Stimulated activated naive CD8-positive, alpha-beta T cell treated with anti-CD3 and anti-CD28 coated beads, Interleukin-15, amount 100 ng/mL, for 72 hours (primary cell): ENCODE data around the gene CKAP5.
"Not testable (repeated sequence)": the region's sequence is repeated elsewhere in the genome, so short reads cannot be mapped to it uniquely, and the experiment has no call there.

ENCODE experiments used
- ATAC-seq: fragments of 150-1000 bp; cut with Tn5 transposase; 2 replicates; pipeline ENCODE4 v1.10.0; 2021; ENCODE audit warnings: mild to moderate bottlenecking, moderate library complexity
- DNase-seq, 2 donors: peaks; one replicate each; pipeline ENCODE4 v3.0.0; 2021 to 2022
- H3K27ac Mint-ChIP-seq, 2 donors: one replicate each; pipeline ENCODE4 v1.8.0; 2022; ENCODE audit warnings: mild to moderate bottlenecking in 2 of 2, mixed read lengths in 2 of 2, moderate library complexity in 2 of 2
- H3K27me3 Mint-ChIP-seq: one replicate; pipeline ENCODE4 v1.8.0; 2022; ENCODE audit warnings: mixed read lengths
- H3K4me1 Mint-ChIP-seq: one replicate; pipeline ENCODE4 v1.8.0; 2022; ENCODE audit warnings: mild to moderate bottlenecking, mixed read lengths
- H3K4me3 Mint-ChIP-seq, 2 donors: one replicate each; pipeline ENCODE4 v1.8.0; 2022; ENCODE audit warnings: mild to moderate bottlenecking in 2 of 2, mixed read lengths in 2 of 2, moderate library complexity in 1 of 2
- H3K9me3 Mint-ChIP-seq, 2 donors: one replicate each; pipeline ENCODE4 v1.8.0; 2022; ENCODE audit warnings: mixed read lengths in 2 of 2

Gene CKAP5

DNA sequence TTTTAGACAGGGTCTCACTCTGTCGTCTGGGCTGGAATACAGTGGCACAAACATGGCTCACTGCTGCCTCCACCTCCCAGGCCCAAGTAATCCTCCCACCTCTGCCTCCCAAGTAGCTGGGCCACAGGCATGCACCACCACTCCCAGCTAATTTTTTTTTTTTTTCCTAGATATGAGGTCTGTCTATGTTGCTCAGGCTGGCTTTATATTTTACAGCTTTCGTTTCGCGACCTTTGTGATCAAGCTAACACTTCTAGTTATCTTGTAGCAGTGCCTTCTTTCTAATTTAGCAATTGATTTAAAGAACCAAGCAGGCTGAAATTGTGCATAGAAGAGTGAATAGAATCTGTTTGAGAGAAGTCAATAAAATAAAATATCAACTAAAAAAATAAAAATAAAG lies 11.3 kb downstream of the CKAP5 start:
- no peaks in the 10 kb centered on the region for H3K9me3 Mint-ChIP-seq
- ATAC-seq: no peak
- H3K4me1 Mint-ChIP-seq: peaks cover 33% of the 10 kb centered on the region
- DNase-seq: no peak
- peak overlapping the region in 1 of 2 donors; percentile 19 for H3K27ac Mint-ChIP-seq
- no peak overlapping the region for H3K4me3 Mint-ChIP-seq
- no peaks in the 10 kb centered on the region for H3K27me3 Mint-ChIP-seq

DNA sequence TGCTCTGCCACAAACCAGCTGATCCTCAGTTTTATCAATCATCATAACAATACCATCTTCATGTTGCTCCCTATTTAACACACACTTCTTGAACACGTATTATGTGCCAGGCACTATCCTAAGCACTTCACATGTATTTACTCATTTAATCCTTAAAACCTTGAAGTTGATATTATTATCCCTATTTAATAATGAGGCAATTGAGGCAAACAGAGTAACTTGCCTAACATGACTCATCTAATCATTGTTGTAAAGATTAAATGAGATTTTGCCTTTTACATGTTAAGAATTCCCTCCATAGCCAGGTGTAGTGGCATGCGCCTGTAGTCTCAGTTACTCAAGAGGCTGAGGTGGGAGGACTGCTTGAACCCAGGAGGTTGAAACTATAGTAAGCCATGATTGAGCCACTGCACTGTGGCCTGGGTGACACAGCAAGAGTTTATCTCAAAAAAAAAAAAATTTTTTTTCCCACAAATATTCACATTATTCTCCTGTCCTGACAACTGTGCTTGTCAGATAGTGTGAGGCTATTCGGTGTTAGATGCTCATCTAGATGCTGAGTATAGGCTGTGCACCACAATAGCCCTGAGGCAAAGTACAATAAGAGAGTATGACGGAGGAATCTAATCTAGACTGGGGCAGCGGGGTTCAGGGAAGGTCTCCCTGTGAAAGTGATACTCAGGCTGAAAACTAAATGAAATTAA lies 13.4 kb downstream of the CKAP5 start:
- Mint-ChIP-seq H3K27me3 (no peaks in the 10 kb centered on the region), H3K4me3 (no peak overlapping the region), H3K9me3 (no peaks in the 10 kb centered on the region), H3K4me1 (peaks cover 19% of the 10 kb centered on the region), H3K27ac (no peak overlapping the region)
- no peak for ATAC-seq
- no peak for DNase-seq

DNA sequence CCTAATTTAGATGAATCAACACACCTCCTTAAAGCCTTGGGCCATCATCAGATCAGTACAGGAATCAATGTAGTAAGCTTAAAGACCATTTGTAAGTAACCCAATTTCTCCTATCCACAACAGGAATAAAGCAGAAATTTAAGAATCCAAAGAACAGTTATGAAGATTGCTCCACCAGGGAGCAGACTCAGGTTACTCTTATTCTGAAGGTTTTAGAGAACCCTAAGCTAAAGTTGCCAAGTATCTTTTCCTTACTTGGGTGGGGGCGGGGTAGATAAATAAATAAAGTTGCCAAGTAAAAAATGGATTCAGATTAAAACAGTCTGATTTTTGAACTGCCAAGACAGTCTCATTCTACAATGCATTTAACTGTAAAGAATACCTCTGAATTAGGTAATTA lies 18.1 kb downstream of the CKAP5 start:
- no peaks in the 10 kb centered on the region for H3K9me3 Mint-ChIP-seq
- no peak for DNase-seq
- peaks cover 26% of the 10 kb centered on the region for H3K4me1 Mint-ChIP-seq
- no peak overlapping the region for H3K27ac Mint-ChIP-seq
- no peaks in the 10 kb centered on the region for H3K27me3 Mint-ChIP-seq
- no peak for ATAC-seq
- H3K4me3 Mint-ChIP-seq: peak overlapping the region; percentile 72 to 83

DNA sequence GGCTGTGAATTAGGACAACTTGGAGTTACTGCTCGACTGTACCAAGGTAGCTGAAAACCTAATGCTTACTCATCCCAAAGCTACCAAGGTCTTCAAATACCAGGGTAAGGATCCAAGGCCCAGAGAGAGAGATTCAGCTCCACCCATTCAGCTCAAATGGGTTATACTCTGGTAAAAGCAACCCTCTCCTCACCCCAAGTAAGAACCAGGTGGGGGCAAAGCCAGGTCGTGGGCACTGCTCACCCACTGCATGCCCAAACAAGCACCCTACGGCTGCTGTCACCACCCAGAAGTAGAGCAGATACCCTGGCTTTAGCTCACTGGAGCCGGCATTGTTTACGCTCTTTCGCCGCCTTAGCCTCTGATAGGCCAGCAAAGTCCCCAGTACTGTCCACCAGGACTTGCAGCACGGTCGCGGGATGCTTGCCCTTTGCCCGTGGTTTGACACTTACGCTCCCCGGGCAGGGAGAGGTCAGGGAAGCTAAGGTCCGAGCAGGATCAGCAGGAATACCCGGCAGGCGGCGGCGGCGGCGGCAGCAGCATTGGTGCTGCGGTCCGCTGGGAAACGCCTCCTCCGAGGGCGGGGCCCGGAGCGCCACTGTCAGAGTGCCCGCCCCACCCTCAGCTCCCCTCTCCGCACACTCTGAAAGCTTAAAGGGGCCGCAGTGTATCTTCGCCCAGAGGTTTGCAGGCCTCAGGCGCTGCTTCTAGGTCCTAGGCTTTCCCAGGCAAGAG lies 19.6 kb downstream of the CKAP5 start:
- Mint-ChIP-seq H3K27ac (no peak overlapping the region), H3K4me3 (peak overlapping the region; percentile 73 to 83), H3K9me3 (no peaks in the 10 kb centered on the region), H3K4me1 (peaks cover 20% of the 10 kb centered on the region), H3K27me3 (no peaks in the 10 kb centered on the region)
- DNase-seq (peak; percentile 59 to 66), ATAC-seq (peak; percentile 100)

DNA sequence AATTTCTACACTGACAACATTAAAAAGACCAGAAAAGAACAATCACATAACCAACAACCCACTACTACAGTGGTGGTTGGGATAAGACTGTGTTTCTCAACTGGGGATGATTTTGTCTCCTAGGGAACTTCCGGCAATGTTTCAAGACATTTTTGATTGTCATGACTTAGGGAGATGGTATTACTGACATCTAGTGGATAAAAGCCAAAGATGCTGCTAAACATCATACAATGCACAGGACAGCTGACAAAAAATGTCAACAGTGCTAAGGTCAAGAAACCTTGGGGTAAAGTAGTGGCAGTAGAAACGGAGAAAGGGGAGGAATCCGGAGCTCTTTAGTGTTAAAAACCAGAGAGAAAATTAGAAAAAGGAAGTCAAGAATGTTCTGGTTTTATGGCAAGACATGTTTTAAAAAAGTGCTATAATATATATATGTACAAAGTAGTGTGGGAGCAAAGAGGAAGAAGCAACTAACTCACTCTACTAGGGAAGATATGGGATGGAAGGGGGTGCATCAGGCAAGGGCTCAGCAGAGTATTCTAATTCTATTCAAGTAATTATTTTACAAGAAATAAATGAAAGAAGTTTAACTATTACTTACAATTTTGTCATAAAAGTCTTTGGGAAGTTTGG lies 37.2 kb downstream of the CKAP5 start:
- Mint-ChIP-seq H3K4me3 (no peak overlapping the region), H3K27ac (no peak overlapping the region), H3K4me1 (peaks cover 12% of the 10 kb centered on the region), H3K27me3 (no peaks in the 10 kb centered on the region), H3K9me3 (no peaks in the 10 kb centered on the region)
- DNase-seq: no peak
- no peak for ATAC-seq

DNA sequence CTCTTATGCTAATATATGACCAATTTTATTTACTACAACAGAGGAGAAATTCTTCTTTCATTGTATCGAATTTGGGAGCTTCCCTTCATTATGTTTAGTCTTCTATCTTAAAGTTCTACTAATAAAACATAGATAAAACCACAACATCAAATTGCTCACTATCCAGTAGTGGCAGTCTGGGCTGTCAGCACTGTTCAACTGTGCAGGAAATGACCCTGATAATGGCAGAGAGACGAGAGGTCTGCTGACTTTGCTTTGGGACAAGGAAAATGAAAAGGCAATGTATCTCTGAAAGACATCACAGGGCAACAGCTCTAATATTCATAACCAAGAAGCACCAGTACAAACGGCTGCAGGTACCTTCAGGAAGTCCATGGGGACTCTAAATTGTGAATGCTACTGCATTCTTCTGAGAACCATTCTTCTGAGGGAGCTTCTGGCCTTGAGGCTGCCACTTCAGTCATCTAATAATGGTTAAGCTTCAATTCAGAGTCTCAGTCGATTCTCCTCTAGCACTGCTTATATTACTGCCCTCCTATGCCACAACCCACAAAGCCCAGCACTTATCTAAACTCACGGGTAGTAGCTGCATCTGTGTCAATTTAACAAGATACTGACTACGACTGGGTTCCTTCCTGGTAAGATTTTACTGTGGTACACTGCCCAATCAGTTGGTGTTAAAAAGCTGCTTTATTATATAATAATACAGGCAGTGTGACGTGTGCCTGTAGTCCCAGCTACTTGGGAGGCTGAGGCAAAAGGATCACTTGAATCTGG lies 44.2 kb downstream of the CKAP5 start:
- Mint-ChIP-seq H3K27me3 (no peaks in the 10 kb centered on the region), H3K4me3 (no peak overlapping the region), H3K27ac (no peak overlapping the region), H3K4me1 (peaks cover 7% of the 10 kb centered on the region), H3K9me3 (no peaks in the 10 kb centered on the region)
- DNase-seq: no peak
- no peak for ATAC-seq

DNA sequence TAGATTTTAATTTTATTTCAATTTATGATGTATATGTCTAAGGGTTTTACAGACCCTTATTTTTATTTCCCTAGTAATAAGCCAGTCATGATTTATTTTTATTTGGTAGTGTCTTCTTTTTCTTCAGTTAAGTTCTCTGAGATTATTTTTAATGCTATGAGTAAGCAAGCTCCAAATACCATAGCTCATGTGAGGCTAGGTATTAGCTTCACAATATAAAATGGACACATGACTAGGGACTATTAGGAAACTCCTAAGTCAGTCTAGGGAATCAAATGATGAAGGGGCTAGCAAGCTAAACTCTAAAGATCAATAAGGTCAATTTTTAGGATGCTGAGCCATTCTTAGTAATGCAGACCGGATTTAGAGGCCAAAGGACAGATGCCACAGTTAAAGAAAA lies 45.9 kb downstream of the CKAP5 start:
- H3K27ac Mint-ChIP-seq: no peak overlapping the region
- DNase-seq (no peak), ATAC-seq (no peak)
- H3K27me3 Mint-ChIP-seq: no peaks in the 10 kb centered on the region
- H3K4me3 Mint-ChIP-seq: no peak overlapping the region
- H3K9me3 Mint-ChIP-seq: no peaks in the 10 kb centered on the region
- no peaks in the 10 kb centered on the region for H3K4me1 Mint-ChIP-seq

DNA sequence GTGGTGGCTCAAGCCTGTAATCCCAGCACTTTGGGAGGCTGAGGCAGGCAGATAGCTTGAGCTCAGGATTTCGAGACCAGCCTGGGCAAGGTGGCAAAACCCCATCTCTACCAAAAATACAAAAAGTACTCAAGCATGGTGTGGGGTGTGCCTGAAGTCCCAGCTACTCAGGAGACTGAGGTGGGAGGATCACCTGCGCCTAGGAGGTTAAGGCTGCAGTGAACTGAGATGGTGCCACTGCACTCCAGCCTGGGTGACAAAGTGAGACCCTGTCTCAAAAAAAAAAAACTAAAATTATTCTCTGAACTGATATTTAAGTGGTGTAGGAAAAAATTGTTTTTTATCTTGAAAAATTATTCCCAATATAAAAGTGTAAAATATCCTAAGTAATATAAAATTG lies 46.4 kb downstream of the CKAP5 start:
- not testable (repeated sequence) for ATAC-seq, H3K4me3 Mint-ChIP-seq

DNA sequence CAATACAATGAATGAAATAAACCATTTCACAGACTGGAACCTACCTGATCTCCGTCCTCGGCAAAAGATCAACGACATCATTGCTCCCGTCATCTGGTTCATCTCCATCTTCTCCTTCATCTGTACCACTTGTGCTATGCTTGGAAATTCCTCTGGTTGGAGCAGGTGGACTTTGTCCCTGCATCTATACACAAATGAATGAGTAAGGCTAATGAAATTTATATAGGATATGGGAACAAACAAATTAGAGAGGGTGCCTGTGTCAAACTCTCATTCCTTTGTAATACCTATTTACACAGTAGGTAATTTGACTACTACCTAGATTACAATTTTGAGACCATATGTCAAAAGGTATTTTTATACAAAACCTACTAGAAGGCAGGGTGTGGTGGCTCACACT lies 67.7 kb downstream of the CKAP5 start:
- Mint-ChIP-seq H3K27me3 (no peaks in the 10 kb centered on the region), H3K4me1 (no peaks in the 10 kb centered on the region), H3K4me3 (no peak overlapping the region), H3K9me3 (no peaks in the 10 kb centered on the region), H3K27ac (peak overlapping the region in 1 of 2 donors; percentile 27)
- DNase-seq (no peak), ATAC-seq (no peak)

More for the DNA sequence above, 46.4 kb downstream of the CKAP5 start:
- H3K27ac Mint-ChIP-seq, H3K27me3 Mint-ChIP-seq, H3K9me3 Mint-ChIP-seq, DNase-seq, H3K4me1 Mint-ChIP-seq: not testable (repeated sequence)

DNA sequence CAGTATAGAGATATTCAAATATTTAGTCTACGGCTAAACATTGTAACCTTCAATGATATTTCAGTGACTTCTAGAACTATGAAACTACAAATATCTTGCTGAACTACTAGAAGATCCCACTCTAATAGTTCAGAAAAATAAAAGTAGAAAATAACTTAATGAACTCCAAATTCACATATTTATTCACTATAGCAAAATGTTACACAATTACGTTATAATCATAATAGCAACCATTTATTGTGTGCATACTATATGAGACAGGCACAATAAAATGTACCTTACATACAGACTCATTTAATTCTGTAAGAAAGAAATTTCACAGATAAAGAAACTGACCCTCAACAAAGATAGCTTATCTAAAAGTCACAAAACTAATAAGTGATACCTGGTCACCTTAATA lies 69.2 kb downstream of the CKAP5 start:
- Mint-ChIP-seq H3K4me1 (no peaks in the 10 kb centered on the region), H3K4me3 (no peak overlapping the region), H3K27me3 (no peaks in the 10 kb centered on the region), H3K9me3 (no peaks in the 10 kb centered on the region), H3K27ac (no peak overlapping the region)
- ATAC-seq (no peak), DNase-seq (no peak)

DNA sequence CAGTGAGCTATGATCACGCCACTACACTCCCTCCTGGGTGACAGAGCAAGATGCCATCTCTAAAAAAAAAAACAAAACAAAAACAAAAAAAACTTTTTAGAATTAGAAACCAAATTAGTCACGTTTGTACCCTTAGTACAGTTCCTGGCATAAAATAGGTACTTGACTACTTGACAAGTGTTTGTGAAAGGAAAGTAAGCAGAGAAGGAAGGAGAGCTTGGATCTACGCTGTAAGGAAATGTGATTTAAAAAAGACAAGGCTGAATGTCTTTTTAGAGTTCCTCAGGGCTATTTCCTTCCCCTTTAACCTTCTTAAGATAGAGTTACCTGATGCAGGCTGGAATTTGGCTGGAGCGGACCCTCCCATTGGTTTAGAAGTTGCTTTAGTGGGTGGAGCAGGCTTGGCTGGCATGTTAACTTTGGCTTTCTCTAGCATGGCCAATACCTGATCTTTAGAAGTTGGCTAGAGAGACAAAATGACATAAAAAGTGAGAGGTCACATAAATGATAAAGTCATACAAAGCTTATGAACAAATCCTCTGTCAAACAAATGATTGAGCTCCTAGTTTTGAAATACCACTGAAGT lies 76.4 kb downstream of the CKAP5 start:
- ATAC-seq (no peak), DNase-seq (no peak)
- H3K4me3 Mint-ChIP-seq: no peak overlapping the region
- H3K9me3 Mint-ChIP-seq: no peaks in the 10 kb centered on the region
- H3K4me1 Mint-ChIP-seq: no peaks in the 10 kb centered on the region
- no peaks in the 10 kb centered on the region for H3K27me3 Mint-ChIP-seq
- H3K27ac Mint-ChIP-seq: no peak overlapping the region

DNA sequence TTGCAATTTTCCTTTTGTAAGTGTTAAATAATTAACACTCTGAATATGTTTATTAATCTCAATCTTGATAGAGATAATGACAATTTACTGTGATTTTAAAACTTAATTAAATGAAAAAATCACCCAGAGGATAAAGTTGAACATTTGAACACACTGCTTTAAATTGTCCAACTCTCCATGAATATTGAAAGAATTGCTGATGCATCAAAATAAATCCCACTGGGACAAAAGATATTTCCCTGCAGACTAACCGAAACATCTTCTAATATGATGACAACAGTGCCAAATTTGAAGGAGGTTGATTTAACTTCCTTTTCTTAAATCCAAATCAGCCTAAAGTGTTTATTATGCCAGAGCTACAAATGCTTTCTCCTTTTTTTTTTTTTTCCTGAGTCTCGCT lies 79.4 kb downstream of the CKAP5 start:
- no peaks in the 10 kb centered on the region for H3K4me1 Mint-ChIP-seq
- no peak overlapping the region for H3K27ac Mint-ChIP-seq
- H3K27me3 Mint-ChIP-seq: no peaks in the 10 kb centered on the region
- H3K9me3 Mint-ChIP-seq: no peaks in the 10 kb centered on the region
- DNase-seq (no peak), ATAC-seq (no peak)
- H3K4me3 Mint-ChIP-seq: no peak overlapping the region

DNA sequence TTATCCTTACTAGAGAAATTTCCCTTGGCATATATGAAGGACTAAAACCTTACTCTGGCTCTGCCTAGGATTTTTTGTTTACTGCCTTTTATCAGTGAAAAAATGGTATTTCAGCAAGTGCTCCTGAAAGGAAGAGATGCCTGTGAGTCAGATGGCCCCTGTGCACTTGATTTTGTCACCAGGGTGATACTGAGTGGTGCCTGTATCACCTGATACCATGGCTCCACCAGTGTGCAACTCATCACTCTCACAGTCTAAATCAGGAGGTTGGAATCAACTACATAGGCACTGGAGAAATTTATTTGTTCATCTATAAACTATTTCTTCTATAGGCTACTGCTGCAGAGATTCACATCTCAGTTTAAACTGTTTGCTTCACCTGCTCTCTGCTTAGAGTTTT lies 83.8 kb downstream of the CKAP5 start:
- Mint-ChIP-seq H3K27ac (peak overlapping the region in 1 of 2 donors; percentile 90), H3K27me3 (no peaks in the 10 kb centered on the region), H3K4me3 (no peak overlapping the region), H3K4me1 (no peaks in the 10 kb centered on the region), H3K9me3 (no peaks in the 10 kb centered on the region)
- no peak for DNase-seq
- no peak for ATAC-seq

DNA sequence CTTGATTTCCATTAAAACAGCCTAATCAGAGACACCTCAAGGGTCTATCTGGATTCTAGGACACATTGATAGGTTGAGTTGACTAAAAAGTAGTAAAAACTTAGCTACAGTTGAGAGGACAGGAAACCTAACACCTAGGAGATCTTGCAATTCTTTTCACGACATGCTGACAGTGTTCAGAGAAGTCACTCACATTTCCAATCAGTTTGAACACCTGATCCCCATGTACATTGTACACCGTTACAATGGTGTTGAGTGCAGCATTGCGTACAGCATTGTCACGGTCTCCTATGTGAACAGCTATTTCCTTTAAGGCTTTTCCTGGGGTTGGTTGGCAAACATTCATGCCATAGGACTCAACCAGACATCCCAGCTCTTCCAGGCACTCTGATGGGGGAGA lies 84.3 kb downstream of the CKAP5 start:
- Mint-ChIP-seq H3K27ac (no peak overlapping the region), H3K4me1 (no peaks in the 10 kb centered on the region), H3K4me3 (no peak overlapping the region), H3K27me3 (no peaks in the 10 kb centered on the region), H3K9me3 (no peaks in the 10 kb centered on the region)
- DNase-seq (no peak), ATAC-seq (no peak)

DNA sequence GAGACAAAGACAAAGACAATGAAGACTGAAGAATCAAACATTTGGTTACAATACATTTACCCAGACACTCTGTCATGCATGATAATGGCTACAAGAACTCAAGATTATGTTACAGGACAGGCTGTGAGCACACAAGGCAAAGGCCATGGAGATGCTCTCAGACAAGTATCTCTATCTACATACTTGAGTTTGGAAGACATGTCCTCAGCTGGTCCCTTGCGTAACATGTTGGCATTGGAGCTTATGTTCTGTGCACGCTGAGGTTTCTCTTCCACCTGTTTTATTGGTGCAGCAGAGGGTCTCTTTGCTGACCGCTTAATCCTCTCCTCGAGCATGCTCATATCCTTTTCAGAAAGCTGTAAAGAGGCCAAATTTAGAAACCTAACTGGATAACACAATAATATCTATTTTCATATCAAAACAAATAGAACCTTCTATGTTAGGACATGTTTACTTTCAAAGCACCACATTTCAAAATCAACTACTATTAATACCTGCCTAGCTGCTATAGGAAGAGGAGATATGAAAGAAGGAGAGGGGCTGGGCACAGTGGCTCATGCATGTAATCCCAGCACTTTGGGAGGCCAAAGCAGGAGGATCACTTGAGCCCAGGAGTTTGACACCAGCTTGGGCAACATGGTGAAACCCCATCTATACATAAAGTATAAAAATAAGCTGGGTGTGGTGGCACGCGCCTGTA lies 85.5 kb downstream of the CKAP5 start:
- H3K4me3 Mint-ChIP-seq: no peak overlapping the region
- no peak for DNase-seq

More for the DNA sequence above, 85.5 kb downstream of the CKAP5 start:
- H3K9me3 Mint-ChIP-seq: no peaks in the 10 kb centered on the region
- H3K27ac Mint-ChIP-seq: no peak overlapping the region
- ATAC-seq: no peak
- H3K27me3 Mint-ChIP-seq: no peaks in the 10 kb centered on the region
- no peaks in the 10 kb centered on the region for H3K4me1 Mint-ChIP-seq
